Measurements from ENCODE around the gene NDUFS2.

DNA sequence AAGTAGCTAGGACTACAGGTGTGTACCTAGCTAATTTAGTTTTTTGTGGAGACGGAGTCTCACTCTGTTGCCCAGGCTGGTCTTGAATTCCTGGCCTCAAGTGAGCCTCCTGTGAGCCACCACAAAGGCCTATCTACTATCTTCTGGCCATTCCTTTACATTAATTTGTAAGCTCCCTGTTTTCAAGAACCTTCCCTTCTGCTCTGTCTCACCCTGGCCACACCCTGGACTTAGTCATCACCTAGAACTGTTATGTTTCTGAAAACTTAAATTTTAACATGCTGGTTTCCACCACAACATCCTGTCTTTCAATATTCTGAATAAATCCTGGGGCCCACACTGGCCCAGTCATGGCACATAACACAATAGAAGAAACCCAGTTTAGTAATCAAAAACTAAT lies 20.0 kb upstream of the NDUFS2 start:
- TF ChIP-seq, protein P1, sequence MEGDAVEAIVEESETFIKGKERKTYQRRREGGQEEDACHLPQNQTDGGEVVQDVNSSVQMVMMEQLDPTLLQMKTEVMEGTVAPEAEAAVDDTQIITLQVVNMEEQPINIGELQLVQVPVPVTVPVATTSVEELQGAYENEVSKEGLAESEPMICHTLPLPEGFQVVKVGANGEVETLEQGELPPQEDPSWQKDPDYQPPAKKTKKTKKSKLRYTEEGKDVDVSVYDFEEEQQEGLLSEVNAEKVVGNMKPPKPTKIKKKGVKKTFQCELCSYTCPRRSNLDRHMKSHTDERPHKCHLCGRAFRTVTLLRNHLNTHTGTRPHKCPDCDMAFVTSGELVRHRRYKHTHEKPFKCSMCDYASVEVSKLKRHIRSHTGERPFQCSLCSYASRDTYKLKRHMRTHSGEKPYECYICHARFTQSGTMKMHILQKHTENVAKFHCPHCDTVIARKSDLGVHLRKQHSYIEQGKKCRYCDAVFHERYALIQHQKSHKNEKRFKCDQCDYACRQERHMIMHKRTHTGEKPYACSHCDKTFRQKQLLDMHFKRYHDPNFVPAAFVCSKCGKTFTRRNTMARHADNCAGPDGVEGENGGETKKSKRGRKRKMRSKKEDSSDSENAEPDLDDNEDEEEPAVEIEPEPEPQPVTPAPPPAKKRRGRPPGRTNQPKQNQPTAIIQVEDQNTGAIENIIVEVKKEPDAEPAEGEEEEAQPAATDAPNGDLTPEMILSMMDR (IDR thresholded peaks at IDR 0.05), result no peak
- TF ChIP-seq SIN3A (IDR thresholded peaks at IDR 0.05; ENCODE audit: borderline replicate concordance, insufficient read depth, low read depth, low read length), result no peak
- TF ChIP-seq, protein P2, sequence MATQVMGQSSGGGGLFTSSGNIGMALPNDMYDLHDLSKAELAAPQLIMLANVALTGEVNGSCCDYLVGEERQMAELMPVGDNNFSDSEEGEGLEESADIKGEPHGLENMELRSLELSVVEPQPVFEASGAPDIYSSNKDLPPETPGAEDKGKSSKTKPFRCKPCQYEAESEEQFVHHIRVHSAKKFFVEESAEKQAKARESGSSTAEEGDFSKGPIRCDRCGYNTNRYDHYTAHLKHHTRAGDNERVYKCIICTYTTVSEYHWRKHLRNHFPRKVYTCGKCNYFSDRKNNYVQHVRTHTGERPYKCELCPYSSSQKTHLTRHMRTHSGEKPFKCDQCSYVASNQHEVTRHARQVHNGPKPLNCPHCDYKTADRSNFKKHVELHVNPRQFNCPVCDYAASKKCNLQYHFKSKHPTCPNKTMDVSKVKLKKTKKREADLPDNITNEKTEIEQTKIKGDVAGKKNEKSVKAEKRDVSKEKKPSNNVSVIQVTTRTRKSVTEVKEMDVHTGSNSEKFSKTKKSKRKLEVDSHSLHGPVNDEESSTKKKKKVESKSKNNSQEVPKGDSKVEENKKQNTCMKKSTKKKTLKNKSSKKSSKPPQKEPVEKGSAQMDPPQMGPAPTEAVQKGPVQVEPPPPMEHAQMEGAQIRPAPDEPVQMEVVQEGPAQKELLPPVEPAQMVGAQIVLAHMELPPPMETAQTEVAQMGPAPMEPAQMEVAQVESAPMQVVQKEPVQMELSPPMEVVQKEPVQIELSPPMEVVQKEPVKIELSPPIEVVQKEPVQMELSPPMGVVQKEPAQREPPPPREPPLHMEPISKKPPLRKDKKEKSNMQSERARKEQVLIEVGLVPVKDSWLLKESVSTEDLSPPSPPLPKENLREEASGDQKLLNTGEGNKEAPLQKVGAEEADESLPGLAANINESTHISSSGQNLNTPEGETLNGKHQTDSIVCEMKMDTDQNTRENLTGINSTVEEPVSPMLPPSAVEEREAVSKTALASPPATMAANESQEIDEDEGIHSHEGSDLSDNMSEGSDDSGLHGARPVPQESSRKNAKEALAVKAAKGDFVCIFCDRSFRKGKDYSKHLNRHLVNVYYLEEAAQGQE (IDR thresholded peaks at IDR 0.05; ENCODE audit: insufficient read depth in 1 of 2, low read depth in 2 of 2, low read length in 1 of 2), result no peak
- TF ChIP-seq POLR2AphosphoS5 (IDR thresholded peaks at IDR 0.05; ENCODE audit: low read depth, low read length), result no peak
- no peak for TF ChIP-seq TCF7L2 (IDR thresholded peaks at IDR 0.05; ENCODE audit: low read depth, low read length)
